NT2/D1 (cell line): Measurements from ENCODE around the gene SLC25A23.

Source experiments
- SUZ12 ChIP-seq: IDR thresholded peaks from 2 replicates; pipeline ENCODE4 v1.6.1; 2011; ENCODE audit not compliant: insufficient read length, insufficient read depth; ENCODE audit errors: extremely low read depth
- YY1 ChIP-seq: IDR thresholded peaks from 2 replicates; pipeline ENCODE4 v1.6.1; 2011; ENCODE audit not compliant: insufficient read length, insufficient read depth
- ZNF274 ChIP-seq: IDR thresholded peaks from 2 replicates; pipeline ENCODE4 v1.6.1; 2011; ENCODE audit warnings: mild to moderate bottlenecking, low read depth, low read length

GRCh38 chr19:6499052-6499790, 39.6 kb upstream of the SLC25A23 start:
- no peak for TF ChIP-seq YY1
- no peak for TF ChIP-seq ZNF274
- TF ChIP-seq SUZ12, result no peak
